Natural killer cell (primary cell): Measurements from ENCODE around the gene EEF1E1. TPM values are rescaled to one million over a fixed set of nuclear protein-coding genes. Genes with fewer than 3 reads are reported as not detected.

ENCODE experiments used
- ATAC-seq, 3 donors: fragments of 150-1000 bp in 2 of 3; fragments of 200-7000 bp in 1 of 3; cut with Tn5 transposase; 1 replicate in 1 of 3; 2 replicates in 2 of 3; pipeline ENCODE4 v1.10.0; 2021; ENCODE audit warnings: mild to moderate bottlenecking in 2 of 3, moderate library complexity in 2 of 3
- DNase-seq, 2 donors: peaks; one replicate each; pipeline versions ENCODE4 v3.0.0 to v3.0.0-alpha.2; 2013 to 2021; ENCODE audit warnings: mixed read lengths in 1 of 2
- H3K27ac ChIP-seq: one replicate; pipeline ENCODE4 v1.5.1; 2013; ENCODE audit warnings: mild to moderate bottlenecking, low read length
- H3K27me3 ChIP-seq: one replicate; pipeline ENCODE4 v1.6.1; 2013; ENCODE audit warnings: low read length; ENCODE audit not compliant: control insufficient read depth, insufficient read depth
- H3K36me3 ChIP-seq: one replicate; pipeline ENCODE4 v1.6.1; 2013; ENCODE audit warnings: low read length; ENCODE audit not compliant: control insufficient read depth, insufficient read depth
- H3K4me1 ChIP-seq: one replicate; pipeline ENCODE4 v1.6.1; 2013; ENCODE audit warnings: low read length; ENCODE audit not compliant: control insufficient read depth, insufficient read depth
- H3K4me3 ChIP-seq: one replicate; pipeline ENCODE4 v1.5.1; 2013; ENCODE audit warnings: low read length
- H3K9me3 ChIP-seq: one replicate; pipeline ENCODE4 v1.6.1; 2013; ENCODE audit warnings: low read length; ENCODE audit not compliant: control insufficient read depth, insufficient read depth
- H3K27ac Mint-ChIP-seq, 2 donors: one replicate each; pipeline ENCODE4 v1.8.0; 2022; ENCODE audit warnings: mild to moderate bottlenecking in 2 of 2, mixed read lengths in 2 of 2, moderate library complexity in 1 of 2
- H3K27me3 Mint-ChIP-seq, 2 donors: one replicate each; pipeline ENCODE4 v1.8.0; 2022; ENCODE audit warnings: low read depth in 2 of 2, mixed read lengths in 2 of 2
- H3K36me3 Mint-ChIP-seq: one replicate; pipeline ENCODE4 v1.8.0; 2022; ENCODE audit warnings: mixed read lengths
- H3K4me1 Mint-ChIP-seq, 2 donors: one replicate each; pipeline ENCODE4 v1.8.0; 2022; ENCODE audit warnings: mixed read lengths in 2 of 2
- H3K4me3 Mint-ChIP-seq: one replicate; pipeline ENCODE4 v1.8.0; 2022; ENCODE audit warnings: mild to moderate bottlenecking, moderate library complexity, mixed read lengths
- H3K9me3 Mint-ChIP-seq, 2 donors: one replicate each; pipeline ENCODE4 v1.8.0; 2022; ENCODE audit warnings: mixed read lengths in 2 of 2
- WGBS: methylation state at CpG from one replicate; pipeline ENCODE4 v1.1.7; 2013; ENCODE audit warnings: missing lambda C conversion rate; ENCODE audit not compliant: insufficient coverage; 5-methylcytosine and 5-hydroxymethylcytosine counted together
- intact Hi-C: fragments of 100-400 bp; cut with micrococcal nuclease; formaldehyde crosslinking; loops from one replicate; pipeline ENCODE4 v1.14.2; 2022
- total RNA-seq, 4 donors: library from RNA; stranded (reverse); fragments of 120-200 nt in 1 of 4; gene quantifications; one replicate each; pipeline versions ENCODE4 v1.2.3 to v1.2.4, GENCODE V29; 2013 to 2022
- TF ChIP-seq, protein P1 (sequence below): fragments of 200-600 bp; IDR thresholded peaks from one replicate; pipeline ENCODE4 v1.8.0; 2022; ENCODE audit warnings: antibody characterized with exemption

EEF1E1 gene
- total RNA-seq = 10 to 100 TPM in 2 of 3 donors, 1 to 10 TPM in 1; 9.6 to 13.8 (median 10.2) TPM
- total RNA-seq (2013) = 30.7 TPM

DNA sequence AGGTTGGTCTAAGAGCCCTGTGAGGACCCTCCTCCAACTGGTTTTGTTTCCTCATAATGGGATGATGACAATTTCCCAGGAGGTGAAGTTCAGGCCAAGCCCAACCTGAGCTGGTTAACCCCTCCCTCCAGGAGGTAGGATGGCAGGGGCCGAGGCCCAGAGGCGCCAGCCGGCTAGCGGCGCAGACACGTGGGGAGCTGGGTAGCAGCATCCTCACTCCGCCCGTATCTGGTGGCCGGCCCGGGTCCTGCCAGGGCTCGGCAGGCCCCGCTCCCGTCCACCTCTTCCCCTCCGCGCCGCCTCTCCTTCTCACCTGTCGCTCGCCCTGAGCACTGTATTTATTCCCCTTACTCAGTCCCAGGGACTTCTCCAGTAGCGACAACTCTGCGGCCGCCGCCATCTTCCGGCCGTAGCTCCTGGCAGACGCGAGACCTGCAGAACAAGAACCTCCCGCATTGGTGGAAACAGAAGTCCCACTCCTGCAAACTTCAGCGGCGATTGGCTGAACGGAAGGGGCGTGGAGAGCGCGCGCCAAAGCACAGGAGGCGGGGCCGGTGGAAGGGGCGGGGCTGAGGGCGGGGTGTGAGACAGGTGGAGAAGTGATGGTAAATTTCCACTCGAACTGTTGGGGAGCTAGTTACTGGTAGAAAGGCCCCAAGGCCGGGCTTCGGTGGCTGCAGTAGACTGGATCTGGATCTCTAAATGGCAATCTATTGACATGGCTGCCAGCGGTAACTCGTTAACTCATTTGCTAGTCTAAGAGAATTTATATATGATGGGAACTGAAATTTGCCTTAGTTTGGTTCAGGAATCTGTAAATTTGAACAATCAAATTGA lies at the start of gene EEF1E1:
Gene EEF1E1, minus strand, starts transcription at position 427 of the 837 bp plus-strand sequence. Its CDS starts 27 bp downstream, at position 400.
- Histone ChIP-seq H3K36me3 (no peaks in the 10 kb centered on the region), H3K27ac (peak within 1 kb of the TSS; percentile 60), H3K9me3 (no peaks in the 10 kb centered on the region), H3K4me3 (peak within 1 kb of the TSS; percentile 66), H3K4me1 (peaks cover 9% of the 10 kb centered on the region), H3K27me3 (no peaks in the 10 kb centered on the region)
- peak; percentile 97 to 99 (median 98) for ATAC-seq
- TF ChIP-seq, protein P1, sequence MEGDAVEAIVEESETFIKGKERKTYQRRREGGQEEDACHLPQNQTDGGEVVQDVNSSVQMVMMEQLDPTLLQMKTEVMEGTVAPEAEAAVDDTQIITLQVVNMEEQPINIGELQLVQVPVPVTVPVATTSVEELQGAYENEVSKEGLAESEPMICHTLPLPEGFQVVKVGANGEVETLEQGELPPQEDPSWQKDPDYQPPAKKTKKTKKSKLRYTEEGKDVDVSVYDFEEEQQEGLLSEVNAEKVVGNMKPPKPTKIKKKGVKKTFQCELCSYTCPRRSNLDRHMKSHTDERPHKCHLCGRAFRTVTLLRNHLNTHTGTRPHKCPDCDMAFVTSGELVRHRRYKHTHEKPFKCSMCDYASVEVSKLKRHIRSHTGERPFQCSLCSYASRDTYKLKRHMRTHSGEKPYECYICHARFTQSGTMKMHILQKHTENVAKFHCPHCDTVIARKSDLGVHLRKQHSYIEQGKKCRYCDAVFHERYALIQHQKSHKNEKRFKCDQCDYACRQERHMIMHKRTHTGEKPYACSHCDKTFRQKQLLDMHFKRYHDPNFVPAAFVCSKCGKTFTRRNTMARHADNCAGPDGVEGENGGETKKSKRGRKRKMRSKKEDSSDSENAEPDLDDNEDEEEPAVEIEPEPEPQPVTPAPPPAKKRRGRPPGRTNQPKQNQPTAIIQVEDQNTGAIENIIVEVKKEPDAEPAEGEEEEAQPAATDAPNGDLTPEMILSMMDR = no peak
- H3K9me3 Mint-ChIP-seq = no peaks in the 10 kb centered on the region
- peak within 1 kb of the TSS; percentile 97 for H3K4me3 Mint-ChIP-seq
- intact Hi-C loops = loop anchor here (1.0 kb wide), 1 partner anchor 38 kb away; the partner anchor contains the start of gene BLOC1S5
- H3K4me1 Mint-ChIP-seq = peaks cover 26 to 32% of the 10 kb centered on the region in 2 donors
- peak within 1 kb of the TSS; percentile 92 to 93 for H3K27ac Mint-ChIP-seq
- peak; percentile 87 to 97 for DNase-seq
- H3K27me3 Mint-ChIP-seq = peaks cover 12 to 28% of the 10 kb centered on the region in 2 donors
- 1% methylated on average over 43 of the region's 43 CpGs for WGBS
- no peaks in the 10 kb centered on the region for H3K36me3 Mint-ChIP-seq

DNA sequence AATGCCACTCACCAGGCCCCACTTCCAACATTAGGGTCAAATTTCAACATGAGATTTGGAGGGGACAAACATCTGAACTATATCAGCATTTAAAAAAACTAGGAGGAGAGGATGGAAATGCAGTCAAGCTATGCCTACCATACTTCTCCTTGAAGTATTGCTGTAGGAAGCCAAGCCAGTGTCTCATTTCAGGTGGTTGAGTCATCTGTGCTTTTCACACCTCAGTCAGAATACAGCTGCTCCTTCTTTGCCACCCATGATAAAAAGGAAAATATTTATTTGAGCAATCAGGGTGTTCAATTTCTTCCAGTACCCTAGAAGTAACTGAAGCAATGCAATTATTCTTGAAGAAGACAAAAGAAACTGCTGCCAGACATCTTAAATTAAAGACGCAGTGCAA lies 47.0 kb upstream of the EEF1E1 start:
- Mint-ChIP-seq H3K4me1 (no peaks in the 10 kb centered on the region), H3K36me3 (no peaks in the 10 kb centered on the region), H3K27ac (no peak overlapping the region), H3K9me3 (peaks cover 0 to 2% of the 10 kb centered on the region in 2 donors), H3K27me3 (peaks cover 8 to 13% of the 10 kb centered on the region in 2 donors), H3K4me3 (no peak overlapping the region)
- ATAC-seq (no peak), DNase-seq (no peak)
- TF ChIP-seq, protein P1 = no peak
- H3K27ac ChIP-seq = no peak overlapping the region
- H3K4me3 ChIP-seq = no peak overlapping the region
- H3K36me3 ChIP-seq = no peaks in the 10 kb centered on the region
- no peaks in the 10 kb centered on the region for H3K4me1 ChIP-seq
- 83% methylated on average over 1 of the region's 1 CpG for WGBS
- no peaks in the 10 kb centered on the region for H3K9me3 ChIP-seq
- H3K27me3 ChIP-seq = no peaks in the 10 kb centered on the region
- intact Hi-C loops = no loop called here

DNA sequence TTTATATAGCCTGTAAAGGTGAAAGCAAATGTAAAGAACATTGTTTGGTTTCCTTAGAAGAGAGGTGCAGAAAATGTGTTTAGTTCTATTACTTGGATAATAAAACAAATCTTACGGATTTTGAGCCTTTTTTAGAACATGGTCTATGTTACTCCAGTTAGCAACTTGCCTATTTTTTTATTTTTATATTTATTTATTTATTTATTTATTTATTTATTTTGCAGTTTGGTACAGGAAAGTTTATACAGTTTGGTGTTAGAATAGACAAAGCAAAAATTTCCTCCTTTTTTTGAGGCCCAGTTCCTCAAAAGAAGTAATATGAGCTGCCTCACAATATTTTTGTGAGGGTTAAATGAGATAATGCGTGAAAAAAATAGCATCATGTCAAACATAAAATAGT lies 41.6 kb upstream of the EEF1E1 start:
- Histone ChIP-seq H3K27ac (no peak overlapping the region), H3K4me3 (no peak overlapping the region), H3K4me1 (no peaks in the 10 kb centered on the region), H3K36me3 (no peaks in the 10 kb centered on the region), H3K27me3 (no peaks in the 10 kb centered on the region), H3K9me3 (no peaks in the 10 kb centered on the region)
- DNase-seq = no peak
- peaks cover 10 to 20% of the 10 kb centered on the region in 2 donors for H3K27me3 Mint-ChIP-seq
- no peaks in the 10 kb centered on the region for H3K36me3 Mint-ChIP-seq
- TF ChIP-seq, protein P1 = no peak
- no peak overlapping the region for H3K4me3 Mint-ChIP-seq
- H3K27ac Mint-ChIP-seq = no peak overlapping the region
- intact Hi-C loops = no loop called here
- ATAC-seq = no peak
- H3K4me1 Mint-ChIP-seq = no peaks in the 10 kb centered on the region
- no CpG with 5 or more reads among the region's 2 CpGs for WGBS
- H3K9me3 Mint-ChIP-seq = no peaks in the 10 kb centered on the region
